Epithelial cell of umbilical artery (primary cell): ENCODE results near the gene EZR. TPM values are rescaled to one million over a fixed set of nuclear protein-coding genes. Genes with fewer than 3 reads are reported as not detected.

Source experiments
- total RNA-seq: library from RNA; depleted of rRNA; stranded (reverse); fragments of >200 nt; gene quantifications from 2 replicates; pipeline ENCODE4 v1.2.3, GENCODE V29; 2014

The EZR gene
- total RNA-seq = 95.2 and 169 TPM in 2 replicates

DNA sequence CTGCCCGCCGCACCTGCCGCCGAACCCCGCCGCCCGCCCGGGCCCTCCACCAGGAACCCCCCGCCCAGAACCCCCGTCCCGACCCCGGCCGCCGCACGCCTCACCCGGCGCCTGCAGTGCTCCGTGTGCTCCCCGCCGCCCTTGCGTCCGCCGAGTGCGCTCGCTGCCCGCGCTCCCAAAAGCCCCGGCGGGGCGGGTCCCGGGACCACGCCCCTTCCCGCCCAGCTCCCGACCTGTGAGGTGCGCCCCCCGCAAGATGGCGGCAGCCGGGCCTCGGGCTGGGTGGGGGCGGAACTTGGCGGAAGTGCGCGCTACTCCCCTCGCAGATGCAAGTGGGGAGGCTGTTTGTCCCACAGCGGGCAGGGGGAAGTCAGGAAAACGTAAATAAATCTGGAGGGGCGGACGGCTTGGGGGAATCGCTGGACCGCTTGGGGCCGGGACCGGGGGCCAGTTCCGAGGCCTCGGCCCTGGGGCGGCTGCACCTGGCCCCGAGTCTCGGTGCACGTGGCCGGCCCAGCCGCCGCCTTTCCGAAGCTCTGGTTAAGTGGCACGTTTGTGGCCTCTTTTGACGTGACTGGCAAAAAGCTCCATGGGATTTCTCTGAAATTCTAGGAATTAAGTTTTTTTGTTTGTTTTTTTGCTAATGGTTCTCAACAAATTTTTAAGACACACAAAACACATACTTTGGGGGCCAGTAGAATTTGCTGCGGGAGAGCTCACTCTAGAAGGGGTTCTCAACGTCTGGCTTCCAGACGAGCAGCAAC is at the start of gene EZR:
TSS of gene EZR (minus strand) at position 156 of the 764 bp plus-strand sequence. CDS start 1,275 bp downstream, outside the sequence.

Other genes with a start within 250 kb of the EZR start
- gene DYNLT1, start 174.6 kb downstream of the EZR start, total RNA-seq = 122 and 155 TPM in 2 replicates
- 0.46 and 0.65 TPM in 2 replicates for gene SYTL3, start 169.3 kb downstream of the EZR start, total RNA-seq
- gene RSPH3, start 180.8 kb upstream of the EZR start, total RNA-seq = 1.3 and 1.5 TPM in 2 replicates
- not detected in 2 replicates for gene TAGAP, start 225.6 kb upstream of the EZR start, total RNA-seq